ENCODE data around the gene MASP1. TPM values are rescaled to one million over a fixed set of nuclear protein-coding genes. Genes with fewer than 3 reads are reported as not detected.

The MASP1 gene
- total RNA-seq (2014; rRNA removed; shearing (Covaris generic)), result not detected in 2 replicates

- no peak for DNase-seq (ENCODE audit: low spot score)
These were observed at the start of gene MASP1 for GRCh38 chr3:187291512-187292132. Gene MASP1 (minus strand): TSS chr3:187291737. CDS start chr3:187291632, 105 bp downstream.

- no peak for DNase-seq (ENCODE audit: low spot score)
These were observed 49.0 kb upstream of the MASP1 start for GRCh38 chr3:187340578-187340977.

GRCh38 chr3:187336322-187336721 is 44.8 kb upstream of the MASP1 start:
- DNase-seq (ENCODE audit: low spot score), result no peak

GRCh38 chr3:187334904-187335303 is 43.4 kb upstream of the MASP1 start:
- DNase-seq (ENCODE audit: low spot score), result no peak

GRCh38 chr3:187328691-187329090 is 37.2 kb upstream of the MASP1 start:
- DNase-seq (ENCODE audit: low spot score), result no peak

GRCh38 chr3:187327845-187328244 is 36.3 kb upstream of the MASP1 start:
- DNase-seq (ENCODE audit: low spot score), result no peak

- DNase-seq (ENCODE audit: low spot score), result no peak
These were observed 34.1 kb upstream of the MASP1 start for GRCh38 chr3:187325632-187326031.

GRCh38 chr3:187323091-187323490 is 31.6 kb upstream of the MASP1 start:
- no peak for DNase-seq (ENCODE audit: low spot score)

GRCh38 chr3:187322291-187322690 is 30.8 kb upstream of the MASP1 start:
- DNase-seq (ENCODE audit: low spot score), result no peak

- DNase-seq (ENCODE audit: low spot score), result no peak
These were observed 30.2 kb upstream of the MASP1 start for GRCh38 chr3:187321766-187322165.

GRCh38 chr3:187319699-187320302 is 28.3 kb upstream of the MASP1 start:
- peak; percentile 85 for DNase-seq (ENCODE audit: low spot score)

GRCh38 chr3:187318819-187319616 is 27.5 kb upstream of the MASP1 start:
- peak; percentile 62 for DNase-seq (ENCODE audit: low spot score)

GRCh38 chr3:187315872-187316271 is 24.3 kb upstream of the MASP1 start:
- DNase-seq (ENCODE audit: low spot score), result no peak

GRCh38 chr3:187314176-187314575 is 22.6 kb upstream of the MASP1 start:
- no peak for DNase-seq (ENCODE audit: low spot score)

GRCh38 chr3:187310954-187311470 is 19.5 kb upstream of the MASP1 start:
- no peak for DNase-seq (ENCODE audit: low spot score)

- no peak for DNase-seq (ENCODE audit: low spot score)
These were observed 18.7 kb upstream of the MASP1 start for GRCh38 chr3:187310226-187310625.

- no peak for DNase-seq (ENCODE audit: low spot score)
These were observed 14.3 kb upstream of the MASP1 start for GRCh38 chr3:187305881-187306280.

GRCh38 chr3:187299611-187300010 is 8.1 kb upstream of the MASP1 start:
- DNase-seq (ENCODE audit: low spot score), result no peak

- DNase-seq (ENCODE audit: low spot score), result no peak
These were observed 5.4 kb upstream of the MASP1 start for GRCh38 chr3:187296911-187297310.

- DNase-seq (ENCODE audit: low spot score), result no peak
These were observed 4.5 kb upstream of the MASP1 start for GRCh38 chr3:187296058-187296457.

GRCh38 chr3:187295316-187296034 is 3.9 kb upstream of the MASP1 start:
- DNase-seq (ENCODE audit: low spot score), result peak; percentile 16
